Measurements from ENCODE around the gene DSTN.

Gene DSTN

GRCh38 chr20:17626217-17627007 is 56.5 kb downstream of the DSTN start:
- peak overlapping the region in 1 of 2 donors; percentile 38 for H3K4me3 ChIP-seq (ENCODE audit: low read length in 2 of 2)
- H3K9ac ChIP-seq (ENCODE audit: low read depth, low read length, poor library complexity): peak overlapping the region; percentile 74
- H3K4me1 ChIP-seq (ENCODE audit: control insufficient read depth in 2 of 2, insufficient read depth in 1 of 2, low read depth in 1 of 2, low read length in 2 of 2): peaks cover 0 to 3% of the 10 kb centered on the region in 2 donors
- peak overlapping the region; percentile 61 for H3K4ac ChIP-seq (ENCODE audit: low read length)
- H3K23ac ChIP-seq (ENCODE audit: low read depth, low read length, poor library complexity): peak overlapping the region; percentile 52
- no peak for DNase-seq (ENCODE audit: low spot score)
- H2BK5ac ChIP-seq (ENCODE audit: low read length): no peak overlapping the region
- peak overlapping the region; percentile 7 for H4K8ac ChIP-seq (ENCODE audit: low read depth, low read length)
- H2BK15ac ChIP-seq (ENCODE audit: low read length): peak overlapping the region; percentile 77
- no peak overlapping the region for H2AK5ac ChIP-seq (ENCODE audit: low read depth, low read length)
- H3K14ac ChIP-seq (ENCODE audit: low read length): peak overlapping the region; percentile 63
- peak overlapping the region; percentile 1 for H2BK12ac ChIP-seq (ENCODE audit: low read length)
- peaks cover 22 to 31% of the 10 kb centered on the region in 2 donors for H3K36me3 ChIP-seq (replicated peaks in 1 of 2; ENCODE audit: control insufficient read depth in 2 of 2, insufficient read depth in 2 of 2, low read length in 2 of 2)
- H2AFZ ChIP-seq (ENCODE audit: low read length): no peak overlapping the region
- no CpG with 5 or more reads among the region's 18 CpGs for WGBS, 2 donors (ENCODE audit: extremely low coverage in 2 of 2, insufficient read length in 2 of 2, insufficient replicate concordance in 1 of 2)
- H4K91ac ChIP-seq (ENCODE audit: low read depth, low read length, poor library complexity): peak overlapping the region; percentile 42
- H3K4me2 ChIP-seq (ENCODE audit: insufficient read depth, low read length, poor library complexity, severe bottlenecking): no peak overlapping the region
- peak overlapping the region; percentile 49 for H2BK120ac ChIP-seq (ENCODE audit: low read depth, low read length)
- H3K27ac ChIP-seq (replicated peaks; ENCODE audit: low read length): no peak overlapping the region
- no peaks in the 10 kb centered on the region for H3K9me3 ChIP-seq (replicated peaks in 1 of 2; ENCODE audit: control insufficient read depth in 2 of 2, insufficient read depth in 1 of 2, low read depth in 1 of 2, low read length in 2 of 2)
- no peaks in the 10 kb centered on the region for H3K27me3 ChIP-seq (ENCODE audit: control insufficient read depth in 3 of 3, insufficient read depth in 3 of 3, low read depth in 1 of 3, low read length in 3 of 3)
- peak overlapping the region; percentile 74 for H3K18ac ChIP-seq (ENCODE audit: low read length)
- peaks cover 3% of the 10 kb centered on the region for H3K79me1 ChIP-seq (ENCODE audit: low read depth, low read length)

- H3K4ac ChIP-seq (ENCODE audit: low read length): no peak overlapping the region
- H3K4me1 ChIP-seq (ENCODE audit: control insufficient read depth in 2 of 2, insufficient read depth in 1 of 2, low read depth in 1 of 2, low read length in 2 of 2): peaks cover 0 to 3% of the 10 kb centered on the region in 2 donors
- no peak for DNase-seq (ENCODE audit: low spot score)
- peak overlapping the region; percentile 40 for H2AK5ac ChIP-seq (ENCODE audit: low read depth, low read length)
- H3K79me1 ChIP-seq (ENCODE audit: low read depth, low read length): peaks cover 3% of the 10 kb centered on the region
- no peak overlapping the region for H2BK120ac ChIP-seq (ENCODE audit: low read depth, low read length)
- no peak overlapping the region for H3K4me3 ChIP-seq (ENCODE audit: low read length in 2 of 2)
- H3K23ac ChIP-seq (ENCODE audit: low read depth, low read length, poor library complexity): no peak overlapping the region
- no CpG with 5 or more reads among the region's 27 CpGs for WGBS, 2 donors (ENCODE audit: extremely low coverage in 2 of 2, insufficient read length in 2 of 2, insufficient replicate concordance in 1 of 2)
- H3K27ac ChIP-seq (replicated peaks; ENCODE audit: low read length): no peak overlapping the region
- H2AFZ ChIP-seq (ENCODE audit: low read length): no peak overlapping the region
- no peaks in the 10 kb centered on the region for H3K27me3 ChIP-seq (ENCODE audit: control insufficient read depth in 3 of 3, insufficient read depth in 3 of 3, low read depth in 1 of 3, low read length in 3 of 3)
- no peak overlapping the region for H2BK15ac ChIP-seq (ENCODE audit: low read length)
- no peak overlapping the region for H4K91ac ChIP-seq (ENCODE audit: low read depth, low read length, poor library complexity)
- H3K14ac ChIP-seq (ENCODE audit: low read length): peak overlapping the region; percentile 63
- H3K4me2 ChIP-seq (ENCODE audit: insufficient read depth, low read length, poor library complexity, severe bottlenecking): no peak overlapping the region
- H2BK5ac ChIP-seq (ENCODE audit: low read length): no peak overlapping the region
- H3K36me3 ChIP-seq (replicated peaks in 1 of 2; ENCODE audit: control insufficient read depth in 2 of 2, insufficient read depth in 2 of 2, low read length in 2 of 2): peaks cover 22 to 28% of the 10 kb centered on the region in 2 donors
- no peak overlapping the region for H4K8ac ChIP-seq (ENCODE audit: low read depth, low read length)
- H3K9ac ChIP-seq (ENCODE audit: low read depth, low read length, poor library complexity): no peak overlapping the region
- H3K9me3 ChIP-seq (replicated peaks in 1 of 2; ENCODE audit: control insufficient read depth in 2 of 2, insufficient read depth in 1 of 2, low read depth in 1 of 2, low read length in 2 of 2): no peaks in the 10 kb centered on the region
- H2BK12ac ChIP-seq (ENCODE audit: low read length): no peak overlapping the region
- H3K18ac ChIP-seq (ENCODE audit: low read length): peak overlapping the region; percentile 74
Measured at GRCh38 chr20:17627101-17627955, 57.5 kb downstream of the DSTN start.

GRCh38 chr20:17628101-17628841 is 58.4 kb downstream of the DSTN start:
- H4K8ac ChIP-seq (ENCODE audit: low read depth, low read length): no peak overlapping the region
- H3K79me1 ChIP-seq (ENCODE audit: low read depth, low read length): peaks cover 3% of the 10 kb centered on the region
- no peak overlapping the region for H3K9ac ChIP-seq (ENCODE audit: low read depth, low read length, poor library complexity)
- peak overlapping the region; percentile 35 for H3K18ac ChIP-seq (ENCODE audit: low read length)
- no CpG with 5 or more reads among the region's 18 CpGs for WGBS, 2 donors (ENCODE audit: extremely low coverage in 2 of 2, insufficient read length in 2 of 2, insufficient replicate concordance in 1 of 2)
- H3K27me3 ChIP-seq (ENCODE audit: control insufficient read depth in 3 of 3, insufficient read depth in 3 of 3, low read depth in 1 of 3, low read length in 3 of 3): no peaks in the 10 kb centered on the region
- no peak overlapping the region for H3K23ac ChIP-seq (ENCODE audit: low read depth, low read length, poor library complexity)
- no peak overlapping the region for H3K27ac ChIP-seq (replicated peaks; ENCODE audit: low read length)
- no peak overlapping the region for H2BK5ac ChIP-seq (ENCODE audit: low read length)
- no peak overlapping the region for H2AFZ ChIP-seq (ENCODE audit: low read length)
- DNase-seq (ENCODE audit: low spot score): no peak
- H3K36me3 ChIP-seq (replicated peaks in 1 of 2; ENCODE audit: control insufficient read depth in 2 of 2, insufficient read depth in 2 of 2, low read length in 2 of 2): peaks cover 25 to 32% of the 10 kb centered on the region in 2 donors
- no peak overlapping the region for H2BK15ac ChIP-seq (ENCODE audit: low read length)
- no peak overlapping the region for H2BK12ac ChIP-seq (ENCODE audit: low read length)
- no peak overlapping the region for H3K4me2 ChIP-seq (ENCODE audit: insufficient read depth, low read length, poor library complexity, severe bottlenecking)
- H3K4me3 ChIP-seq (ENCODE audit: low read length in 2 of 2): no peak overlapping the region
- peaks cover 0 to 3% of the 10 kb centered on the region in 2 donors for H3K4me1 ChIP-seq (ENCODE audit: control insufficient read depth in 2 of 2, insufficient read depth in 1 of 2, low read depth in 1 of 2, low read length in 2 of 2)
- no peak overlapping the region for H4K91ac ChIP-seq (ENCODE audit: low read depth, low read length, poor library complexity)
- peak overlapping the region; percentile 50 for H2BK120ac ChIP-seq (ENCODE audit: low read depth, low read length)
- no peak overlapping the region for H3K4ac ChIP-seq (ENCODE audit: low read length)
- H3K9me3 ChIP-seq (replicated peaks in 1 of 2; ENCODE audit: control insufficient read depth in 2 of 2, insufficient read depth in 1 of 2, low read depth in 1 of 2, low read length in 2 of 2): no peaks in the 10 kb centered on the region
- no peak overlapping the region for H2AK5ac ChIP-seq (ENCODE audit: low read depth, low read length)
- no peak overlapping the region for H3K14ac ChIP-seq (ENCODE audit: low read length)
